GM21381 (cell line): ENCODE results near the gene BTBD7.

Experiments used
- ATAC-seq: cut with Tn5 transposase; IDR thresholded peaks from one replicate; pipeline ENCODE4 v1.9.1; 2021; ENCODE audit warnings: mild to moderate bottlenecking, moderate library complexity; ENCODE audit not compliant: unreplicated experiment

Gene BTBD7

DNA sequence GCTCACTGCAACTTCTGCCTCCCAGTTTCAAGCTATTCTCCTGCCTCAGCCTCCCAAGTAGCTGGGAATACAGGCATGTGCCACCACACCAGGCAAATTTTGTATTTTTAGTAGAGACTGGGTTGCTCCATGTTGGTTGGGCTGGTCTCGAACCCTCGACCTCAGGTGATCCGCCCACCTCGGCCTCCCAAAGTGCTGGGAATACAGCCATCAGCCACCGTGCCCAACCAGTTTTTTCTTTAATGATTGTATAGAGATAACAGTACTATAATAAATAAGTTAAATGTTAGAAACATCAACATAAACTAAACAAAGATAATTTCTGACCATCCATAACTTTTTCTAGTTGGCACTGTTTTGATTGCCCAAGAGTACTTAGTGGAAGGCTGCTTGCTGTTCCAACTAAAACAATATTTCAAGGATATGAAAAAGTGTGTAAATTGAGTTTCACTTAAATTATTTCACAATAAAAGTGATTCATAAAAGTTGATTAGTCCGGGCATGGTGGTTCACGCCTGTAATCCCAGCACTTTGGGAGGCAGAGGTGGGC, 131.6 kb downstream of the BTBD7 start:
- ATAC-seq: no peak

DNA sequence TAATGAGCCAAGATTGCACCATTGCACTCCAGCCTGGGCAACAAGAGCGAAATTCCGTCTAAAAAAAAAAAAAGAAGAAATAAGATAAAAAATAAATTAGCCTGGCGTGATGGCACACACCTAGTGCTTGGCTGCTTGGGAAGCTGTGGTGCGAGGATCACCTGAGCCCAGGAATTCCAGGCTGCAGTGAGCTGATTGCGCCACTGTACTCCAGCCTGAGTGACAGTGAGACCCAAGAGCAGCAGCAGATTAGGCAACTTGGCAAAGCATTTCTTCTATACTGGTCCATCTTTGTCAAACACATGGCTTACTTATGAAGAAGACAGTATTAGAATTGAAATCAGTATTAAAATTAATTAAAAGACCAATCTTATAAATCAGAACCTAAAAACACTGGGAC, 132.3 kb downstream of the BTBD7 start:
- no peak for ATAC-seq

DNA sequence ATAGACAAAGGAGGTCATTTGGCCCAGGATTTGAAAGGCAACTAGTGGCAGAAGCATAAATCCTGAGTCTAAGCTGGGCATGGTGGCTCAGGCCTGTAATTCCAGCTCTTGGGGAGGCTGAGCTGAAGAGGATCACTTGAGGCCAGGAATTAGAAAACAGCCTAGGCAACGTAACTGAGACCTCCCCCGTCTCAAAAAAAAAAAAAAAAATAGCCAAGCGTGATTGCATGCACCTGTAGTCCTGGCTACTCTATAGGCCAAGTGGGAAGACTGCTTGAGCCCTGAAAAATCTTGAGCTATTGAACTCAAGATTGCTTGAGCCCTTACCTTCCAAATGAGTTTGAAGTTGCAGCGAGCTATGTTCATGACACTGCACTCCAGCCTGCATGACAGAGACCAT, 133.8 kb downstream of the BTBD7 start:
- ATAC-seq: no peak

DNA sequence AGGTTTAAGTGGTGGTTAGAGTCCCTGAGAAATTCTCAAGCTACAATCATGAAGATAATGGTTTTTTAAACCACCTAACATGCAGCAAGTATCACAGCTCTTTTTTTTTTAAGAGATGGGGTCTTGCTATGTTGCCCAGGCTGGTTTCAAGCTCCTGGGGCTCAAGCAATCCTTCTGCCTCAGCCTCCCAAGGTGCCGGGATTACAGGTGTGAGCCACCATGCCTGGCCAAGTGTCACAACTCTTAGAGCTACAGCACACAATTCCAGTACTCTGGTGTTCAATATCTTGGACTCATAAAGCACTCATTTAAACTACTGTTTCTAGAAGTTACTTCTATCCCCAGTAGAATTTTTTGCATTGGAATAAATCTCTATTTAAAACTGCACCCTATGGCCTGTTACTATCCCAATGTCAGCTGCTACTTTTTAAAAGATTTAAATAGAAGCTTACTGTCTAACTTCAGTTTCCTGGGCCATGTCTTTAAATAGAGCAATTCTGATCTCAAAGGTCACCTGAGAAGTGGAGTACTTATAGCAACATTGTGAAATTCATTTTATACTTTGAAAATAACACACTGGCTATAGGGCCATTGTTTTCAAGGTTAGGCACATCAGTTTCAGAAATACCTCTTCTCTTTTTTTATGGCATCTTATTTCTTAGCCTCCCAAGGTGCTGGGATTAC, 137.4 kb downstream of the BTBD7 start:
- no peak for ATAC-seq
